ENCODE results near the gene GH2. TPM values are rescaled to one million over a fixed set of nuclear protein-coding genes. Genes with fewer than 3 reads are reported as not detected.
"Not testable (repeated sequence)": the region's sequence is repeated elsewhere in the genome, so short reads cannot be mapped to it uniquely, and the experiment has no call there.

Gene GH2
- polyA plus RNA-seq (ENCODE audit: insufficient read length) = not detected
- long read RNA-seq, donor 1 = 0 reads
- long read RNA-seq, donor 2 = 0 reads
- long read RNA-seq, donor 3 = 0 reads
- long read RNA-seq, donor 4 = 0 reads
- long read RNA-seq, donor 5 = 0 reads
- long read RNA-seq, donor 6 = 0 reads
- long read RNA-seq, donor 7 = 0 reads
- long read RNA-seq, donor 8 = 0 reads

- peak; percentile 24 for DNase-seq
Measured at GRCh38 chr17:63881935-63882601, at the start of gene GH2. GH2 (minus strand) TSS chr17:63881944; CDS start chr17:63881801, 143 bp downstream.

- no peak for DNase-seq
Measured at GRCh38 chr17:63930951-63931575, 49.3 kb upstream of the GH2 start.

- no peak for DNase-seq
Measured at GRCh38 chr17:63929860-63930766, 48.4 kb upstream of the GH2 start.

- no peak for DNase-seq
Measured at GRCh38 chr17:63928966-63929695, 47.4 kb upstream of the GH2 start.

- DNase-seq = no peak
Measured at GRCh38 chr17:63928172-63928666, 46.5 kb upstream of the GH2 start.

- DNase-seq = no peak
Measured at GRCh38 chr17:63927464-63928171, 45.9 kb upstream of the GH2 start.

- DNase-seq = no peak
Measured at GRCh38 chr17:63926164-63926563, 44.4 kb upstream of the GH2 start.

GRCh38 chr17:63925615-63926014 is 43.9 kb upstream of the GH2 start:
- DNase-seq = no peak

- DNase-seq = not testable (repeated sequence)
Measured at GRCh38 chr17:63922402-63922801, 40.7 kb upstream of the GH2 start.

GRCh38 chr17:63920779-63921178 is 39.0 kb upstream of the GH2 start:
- DNase-seq = not testable (repeated sequence)

GRCh38 chr17:63920050-63920449 is 38.3 kb upstream of the GH2 start:
- DNase-seq = not testable (repeated sequence)

- DNase-seq = no peak
Measured at GRCh38 chr17:63919311-63919723, 37.6 kb upstream of the GH2 start.

- DNase-seq = not testable (repeated sequence)
Measured at GRCh38 chr17:63918789-63919305, 37.1 kb upstream of the GH2 start, which contains the start of gene GH1. GH1 (minus strand) TSS chr17:63918839; CDS start chr17:63918776, 63 bp downstream.

GRCh38 chr17:63918305-63918704 is 36.6 kb upstream of the GH2 start:
- no peak for DNase-seq

- no peak for DNase-seq
Measured at GRCh38 chr17:63917646-63918045, 35.9 kb upstream of the GH2 start.

- not testable (repeated sequence) for DNase-seq
Measured at GRCh38 chr17:63917206-63917605, 35.5 kb upstream of the GH2 start.

GRCh38 chr17:63916566-63917185 is 34.9 kb upstream of the GH2 start:
- no peak for DNase-seq

GRCh38 chr17:63915753-63916152 is 34.0 kb upstream of the GH2 start:
- not testable (repeated sequence) for DNase-seq

- DNase-seq = no peak
Measured at GRCh38 chr17:63914471-63914870, 32.7 kb upstream of the GH2 start.

- no peak for DNase-seq
Measured at GRCh38 chr17:63911657-63912100, 29.9 kb upstream of the GH2 start.

Measured in left kidney (tissue), 8 donors.